22Rv1 (cell line): ENCODE data around the gene MDM4.

Experiments used
- H3K27ac ChIP-seq: fragments of 450-650 bp; 2 replicates; pipeline ENCODE4 v1.5.1; 2017
- CTCF ChIP-seq: fragments of 450-650 bp; IDR thresholded peaks from 2 replicates; pipeline ENCODE4 v1.5.1; 2017; ENCODE audit warnings: mild to moderate bottlenecking
- ZFX ChIP-seq: fragments of 450-650 bp; IDR thresholded peaks from 2 replicates; pipeline ENCODE4 v1.6.1; 2017; ENCODE audit warnings: antibody characterized with exemption, borderline replicate concordance

Gene MDM4

GRCh38 chr1:204499511-204500468 lies 16.4 kb upstream of the MDM4 start:
- TF ChIP-seq ZFX (no peak), CTCF (no peak)
- H3K27ac ChIP-seq: no peak overlapping the region

- H3K27ac ChIP-seq: no peak overlapping the region
- TF ChIP-seq CTCF (no peak), ZFX (no peak)
Observed at GRCh38 chr1:204502241-204502640, 14.0 kb upstream of the MDM4 start.

- no peak for TF ChIP-seq ZFX
- peak; percentile 92 for TF ChIP-seq CTCF
- no peak overlapping the region; the same call in 1 of the 2 replicates for H3K27ac ChIP-seq
Observed at GRCh38 chr1:204503122-204503912, 12.9 kb upstream of the MDM4 start.

GRCh38 chr1:204503913-204504519 lies 12.2 kb upstream of the MDM4 start:
- no peak overlapping the region; the same call in 1 of the 2 replicates for H3K27ac ChIP-seq

GRCh38 chr1:204505674-204506200 lies 10.5 kb upstream of the MDM4 start:
- H3K27ac ChIP-seq: peak overlapping the region; percentile 94
- TF ChIP-seq ZFX (no peak), CTCF (no peak)

More at GRCh38 chr1:204503913-204504519, 12.2 kb upstream of the MDM4 start:
- TF ChIP-seq ZFX (no peak), CTCF (no peak)

- peak overlapping the region; percentile 94 for H3K27ac ChIP-seq
Observed at GRCh38 chr1:204506201-204506968, 9.8 kb upstream of the MDM4 start.

More at GRCh38 chr1:204506201-204506968, 9.8 kb upstream of the MDM4 start:
- TF ChIP-seq CTCF (no peak), ZFX (no peak)
